LNCaP clone FGC (cell line): ENCODE results near the gene CD84.

Source experiments
- DNase-seq: peaks from one replicate; pipeline ENCODE4 v3.0.0-alpha.2; 2011; ENCODE audit warnings: low read depth
- H3K4me3 ChIP-seq: 2 replicates; pipeline ENCODE4 v1.5.1; 2011; ENCODE audit warnings: mild to moderate bottlenecking, low read depth, low read length, control low read depth
- TF ChIP-seq, protein P1 (sequence below): IDR thresholded peaks from 2 replicates; pipeline ENCODE4 v1.5.1; 2012; ENCODE audit warnings: mild to moderate bottlenecking; ENCODE audit not compliant: control insufficient read depth, insufficient read depth; ENCODE audit errors: extremely low read depth

The CD84 gene

DNA sequence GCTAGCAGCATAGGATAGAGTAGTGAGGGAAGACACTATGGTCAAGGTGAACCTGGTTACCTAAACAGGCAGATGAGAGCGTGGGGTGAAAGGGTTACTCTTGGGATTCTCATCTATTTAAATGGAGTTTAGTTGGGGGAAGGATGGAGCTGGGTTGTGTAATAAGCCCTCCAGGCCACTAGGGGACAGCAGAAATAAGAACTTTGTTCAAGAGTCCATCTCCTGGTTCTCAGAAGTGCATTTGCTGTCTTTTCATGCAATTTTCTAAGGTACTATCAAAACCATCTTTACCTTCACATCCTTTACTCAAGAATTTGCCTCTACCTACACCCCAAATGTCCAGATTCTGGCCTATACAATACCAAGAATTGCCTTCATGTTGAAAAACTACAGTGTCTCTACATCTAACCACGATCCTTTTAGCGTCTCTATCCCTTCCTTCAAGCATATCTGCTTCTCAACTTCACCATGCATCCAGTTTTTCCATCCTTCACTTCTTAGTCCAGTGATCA, 39.5 kb upstream of the CD84 start:
- no peak for DNase-seq
- TF ChIP-seq, protein P1, sequence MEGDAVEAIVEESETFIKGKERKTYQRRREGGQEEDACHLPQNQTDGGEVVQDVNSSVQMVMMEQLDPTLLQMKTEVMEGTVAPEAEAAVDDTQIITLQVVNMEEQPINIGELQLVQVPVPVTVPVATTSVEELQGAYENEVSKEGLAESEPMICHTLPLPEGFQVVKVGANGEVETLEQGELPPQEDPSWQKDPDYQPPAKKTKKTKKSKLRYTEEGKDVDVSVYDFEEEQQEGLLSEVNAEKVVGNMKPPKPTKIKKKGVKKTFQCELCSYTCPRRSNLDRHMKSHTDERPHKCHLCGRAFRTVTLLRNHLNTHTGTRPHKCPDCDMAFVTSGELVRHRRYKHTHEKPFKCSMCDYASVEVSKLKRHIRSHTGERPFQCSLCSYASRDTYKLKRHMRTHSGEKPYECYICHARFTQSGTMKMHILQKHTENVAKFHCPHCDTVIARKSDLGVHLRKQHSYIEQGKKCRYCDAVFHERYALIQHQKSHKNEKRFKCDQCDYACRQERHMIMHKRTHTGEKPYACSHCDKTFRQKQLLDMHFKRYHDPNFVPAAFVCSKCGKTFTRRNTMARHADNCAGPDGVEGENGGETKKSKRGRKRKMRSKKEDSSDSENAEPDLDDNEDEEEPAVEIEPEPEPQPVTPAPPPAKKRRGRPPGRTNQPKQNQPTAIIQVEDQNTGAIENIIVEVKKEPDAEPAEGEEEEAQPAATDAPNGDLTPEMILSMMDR, result peak; percentile 34
- H3K4me3 ChIP-seq, result no peak overlapping the region

DNA sequence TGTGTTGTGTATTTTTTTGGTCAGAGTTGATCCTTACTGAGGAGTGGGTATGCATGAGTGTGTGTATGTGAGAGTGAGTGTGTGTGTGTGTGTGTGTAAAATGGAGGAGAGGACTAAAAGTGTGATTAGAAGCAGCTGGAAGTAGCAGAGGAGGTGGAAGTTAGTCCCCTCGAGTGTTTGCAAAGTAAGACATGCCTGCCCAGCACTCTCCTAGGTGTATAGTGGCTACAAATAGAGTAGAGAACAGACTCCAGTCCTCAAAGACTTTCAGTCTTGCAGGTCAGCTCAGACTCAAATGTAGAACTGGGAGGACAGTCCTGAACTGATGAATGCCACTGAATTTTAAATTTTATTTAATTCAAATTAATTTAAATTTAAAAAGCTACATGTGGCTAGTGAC, 39.0 kb upstream of the CD84 start:
- no peak for DNase-seq
- TF ChIP-seq, protein P1, result no peak

DNA sequence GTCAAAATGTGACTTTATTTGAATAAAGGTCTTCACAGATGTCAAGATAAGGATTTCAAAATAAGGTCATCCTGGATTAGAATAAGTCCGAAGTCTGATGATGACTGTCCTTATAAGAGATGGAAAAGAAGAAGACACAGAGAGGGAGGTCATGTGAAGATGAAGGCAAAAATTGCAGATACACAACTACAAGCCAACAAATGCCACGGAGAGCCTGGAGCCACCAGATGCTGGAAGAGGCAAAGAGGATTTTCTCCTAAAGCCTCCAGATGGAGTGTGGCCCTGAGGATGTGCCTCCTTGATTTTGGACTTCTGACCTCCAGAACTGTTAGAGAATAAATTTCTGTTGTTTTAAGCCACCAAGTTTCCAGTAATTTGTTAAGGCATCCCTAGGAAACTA, 36.4 kb upstream of the CD84 start:
- TF ChIP-seq, protein P1, result no peak
- DNase-seq, result no peak
- H3K4me3 ChIP-seq, result no peak overlapping the region

More for the DNA sequence above, 39.0 kb upstream of the CD84 start:
- H3K4me3 ChIP-seq, result no peak overlapping the region

DNA sequence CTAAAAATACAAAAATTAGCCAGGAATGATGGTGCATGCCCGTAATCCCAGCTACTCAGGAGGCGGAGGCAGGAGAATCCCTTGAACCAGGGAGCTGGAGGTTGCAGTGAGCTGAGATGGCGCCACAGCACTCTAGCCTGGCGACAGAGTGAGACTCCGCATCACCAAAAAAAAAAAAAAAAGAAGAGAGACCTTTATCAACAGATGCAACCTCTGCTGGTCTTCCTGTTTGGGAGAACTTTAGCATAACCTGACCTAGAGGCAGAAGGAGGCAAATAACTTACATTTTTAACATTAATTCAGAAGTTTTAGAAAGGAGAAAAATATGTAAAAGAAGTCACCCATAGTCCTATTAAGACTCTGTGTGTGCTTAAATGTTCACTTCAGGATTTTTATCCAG, 35.1 kb upstream of the CD84 start:
- no peak for DNase-seq
- H3K4me3 ChIP-seq, result no peak overlapping the region
- TF ChIP-seq, protein P1, result no peak

DNA sequence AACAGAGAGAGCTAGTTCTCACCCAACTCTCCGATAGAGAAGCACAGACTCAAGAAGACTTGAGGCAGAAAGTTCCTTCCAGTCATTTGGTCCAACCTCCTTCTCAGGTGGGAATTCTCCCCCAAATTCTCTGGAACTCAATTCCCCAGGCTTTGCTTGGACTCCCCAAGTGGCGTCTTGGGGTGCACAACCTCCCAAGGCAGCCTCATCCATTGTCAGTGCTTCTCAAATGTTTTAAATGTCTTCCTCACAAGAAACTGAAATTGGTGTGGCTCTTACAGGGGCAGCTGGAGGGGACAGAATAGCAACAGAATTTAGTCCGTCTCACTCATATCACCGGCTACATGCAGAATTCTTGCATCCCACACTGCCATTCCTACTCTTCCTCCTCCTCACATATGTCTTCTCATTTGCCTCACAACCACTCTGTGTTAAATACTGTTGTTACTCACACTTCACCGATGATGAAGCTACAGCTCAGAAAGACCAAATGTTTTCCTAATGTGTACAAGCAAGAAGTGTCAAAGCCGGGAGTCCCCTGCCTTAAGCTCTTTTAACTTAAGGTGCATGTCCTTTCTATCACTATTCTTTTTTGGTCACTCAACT, 33.4 kb upstream of the CD84 start:
- DNase-seq, result no peak
- H3K4me3 ChIP-seq, result no peak overlapping the region
- TF ChIP-seq, protein P1, result no peak

DNA sequence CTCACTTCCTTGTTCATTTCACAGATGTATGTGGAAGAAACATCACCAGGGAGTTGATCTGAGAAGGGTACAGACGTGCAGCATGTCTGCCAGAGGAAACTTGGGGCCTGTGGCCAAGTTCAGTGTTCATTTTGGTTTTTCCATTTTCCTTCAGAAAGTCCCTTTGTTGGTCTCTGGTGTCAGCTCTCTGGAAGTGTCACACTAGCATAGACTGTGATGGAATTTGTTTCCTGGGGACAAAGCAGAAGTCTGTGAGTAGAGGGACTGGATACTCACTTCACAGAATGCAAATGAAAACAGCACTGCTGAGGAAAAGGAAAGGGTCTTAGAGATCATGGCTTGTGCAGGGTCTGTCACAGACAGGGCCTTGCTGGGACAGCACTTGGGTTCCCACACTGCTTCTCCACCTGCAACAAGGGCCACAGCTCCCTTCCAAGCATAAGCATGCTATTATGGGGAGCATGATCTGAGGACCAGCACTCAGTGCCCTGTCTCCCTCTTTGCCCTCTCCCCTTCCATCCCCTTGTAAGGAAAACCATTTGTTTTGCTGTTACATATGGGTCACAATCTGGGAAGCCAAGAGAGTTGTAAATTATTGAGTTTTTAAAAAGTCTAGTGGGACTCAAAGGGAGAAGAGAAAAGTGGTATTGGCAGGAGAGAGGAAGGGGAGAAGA, 31.4 kb upstream of the CD84 start:
- TF ChIP-seq, protein P1, result no peak
- no peak overlapping the region for H3K4me3 ChIP-seq
- DNase-seq, result no peak

DNA sequence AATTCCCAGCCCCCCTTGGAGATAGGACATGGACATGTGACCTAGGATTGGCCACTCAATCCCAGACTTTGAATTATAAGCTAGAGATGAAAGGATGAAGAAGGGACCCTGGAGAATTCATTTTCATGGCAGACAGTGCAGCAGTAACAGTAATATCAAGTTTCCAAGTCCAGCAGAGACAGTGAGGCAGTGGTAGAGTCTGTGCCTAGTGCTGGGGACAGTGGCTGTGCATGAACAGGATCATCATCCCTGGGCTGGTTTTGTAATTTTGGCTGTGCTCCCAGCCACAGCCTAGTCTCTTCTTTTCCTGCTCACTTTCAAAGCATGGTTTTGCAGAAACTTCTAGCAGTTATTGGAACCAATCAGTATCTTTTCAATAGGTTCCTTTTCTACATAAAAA, 29.6 kb upstream of the CD84 start:
- TF ChIP-seq, protein P1, result no peak
- DNase-seq, result no peak
- no peak overlapping the region for H3K4me3 ChIP-seq
